ENCODE results near the gene PRKG1. TPM values are rescaled to one million over a fixed set of nuclear protein-coding genes. Genes with fewer than 3 reads are reported as not detected.

The PRKG1 gene
- total RNA-seq, 1 experiment from 2014 or later, result 0.21 TPM

DNA sequence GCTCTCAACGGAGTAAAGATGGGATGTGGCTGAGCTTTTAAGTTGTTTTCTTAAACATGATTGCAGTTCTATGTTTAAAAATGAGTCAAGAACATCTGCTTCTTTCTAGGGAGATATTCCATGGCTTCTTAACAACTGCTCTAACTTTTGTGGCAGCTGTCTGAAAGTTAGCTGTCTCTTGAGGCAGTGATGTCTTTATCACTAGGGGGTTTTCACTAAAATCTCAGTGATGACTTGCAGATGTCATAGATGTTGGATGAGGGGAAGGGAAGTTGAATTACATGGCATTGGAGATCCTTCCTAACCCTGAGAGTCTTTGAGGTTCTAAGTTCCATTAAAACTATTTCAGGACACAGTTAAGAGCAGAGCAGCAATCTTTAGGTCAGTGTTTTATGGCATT lies 43.5 kb downstream of the PRKG1 start:
- Mint-ChIP-seq H3K27me3 (ENCODE audit: unreplicated experiment) (peaks cover 21% of the 10 kb centered on the region), H3K4me1 (ENCODE audit: low read depth, unreplicated experiment) (no peaks in the 10 kb centered on the region), H3K27ac (ENCODE audit: unreplicated experiment) (no peak overlapping the region), H3K36me3 (ENCODE audit: insufficient read depth, unreplicated experiment) (no peaks in the 10 kb centered on the region), H3K9me3 (ENCODE audit: low read depth, unreplicated experiment) (no peaks in the 10 kb centered on the region), H3K4me3 (ENCODE audit: low read depth, unreplicated experiment) (no peak overlapping the region)
- intact Hi-C loops (cut with micrococcal nuclease; ENCODE audit: unreplicated experiment), result no loop called here
- DNase-seq, result no peak
- BruUV-seq (replicated peaks), result no TSS peak
- TF ChIP-seq, protein P1, sequence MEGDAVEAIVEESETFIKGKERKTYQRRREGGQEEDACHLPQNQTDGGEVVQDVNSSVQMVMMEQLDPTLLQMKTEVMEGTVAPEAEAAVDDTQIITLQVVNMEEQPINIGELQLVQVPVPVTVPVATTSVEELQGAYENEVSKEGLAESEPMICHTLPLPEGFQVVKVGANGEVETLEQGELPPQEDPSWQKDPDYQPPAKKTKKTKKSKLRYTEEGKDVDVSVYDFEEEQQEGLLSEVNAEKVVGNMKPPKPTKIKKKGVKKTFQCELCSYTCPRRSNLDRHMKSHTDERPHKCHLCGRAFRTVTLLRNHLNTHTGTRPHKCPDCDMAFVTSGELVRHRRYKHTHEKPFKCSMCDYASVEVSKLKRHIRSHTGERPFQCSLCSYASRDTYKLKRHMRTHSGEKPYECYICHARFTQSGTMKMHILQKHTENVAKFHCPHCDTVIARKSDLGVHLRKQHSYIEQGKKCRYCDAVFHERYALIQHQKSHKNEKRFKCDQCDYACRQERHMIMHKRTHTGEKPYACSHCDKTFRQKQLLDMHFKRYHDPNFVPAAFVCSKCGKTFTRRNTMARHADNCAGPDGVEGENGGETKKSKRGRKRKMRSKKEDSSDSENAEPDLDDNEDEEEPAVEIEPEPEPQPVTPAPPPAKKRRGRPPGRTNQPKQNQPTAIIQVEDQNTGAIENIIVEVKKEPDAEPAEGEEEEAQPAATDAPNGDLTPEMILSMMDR (IDR thresholded peaks at IDR 0.05; ENCODE audit: unreplicated experiment), result no peak
- CTCF ChIA-PET, result no interaction called here

DNA sequence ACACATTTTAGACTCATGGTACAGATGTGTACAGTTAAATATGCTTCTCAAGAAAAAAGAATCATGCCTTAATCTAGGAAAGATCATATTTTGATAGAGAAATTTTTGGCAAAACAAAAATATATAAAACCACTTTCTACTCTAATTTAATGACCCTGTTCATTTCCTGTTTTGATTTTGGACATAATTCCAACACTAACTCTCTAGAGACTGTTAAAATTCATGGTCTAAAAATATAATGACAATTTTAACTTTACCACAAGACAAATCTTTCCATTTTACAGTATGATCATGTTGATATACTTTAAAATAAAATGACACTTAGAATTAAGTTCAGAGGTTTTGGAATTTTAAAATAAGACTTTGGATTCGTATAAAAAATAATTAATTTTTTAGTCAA lies 45.2 kb downstream of the PRKG1 start:
- H3K27me3 Mint-ChIP-seq (ENCODE audit: unreplicated experiment), result peaks cover 21% of the 10 kb centered on the region

DNA sequence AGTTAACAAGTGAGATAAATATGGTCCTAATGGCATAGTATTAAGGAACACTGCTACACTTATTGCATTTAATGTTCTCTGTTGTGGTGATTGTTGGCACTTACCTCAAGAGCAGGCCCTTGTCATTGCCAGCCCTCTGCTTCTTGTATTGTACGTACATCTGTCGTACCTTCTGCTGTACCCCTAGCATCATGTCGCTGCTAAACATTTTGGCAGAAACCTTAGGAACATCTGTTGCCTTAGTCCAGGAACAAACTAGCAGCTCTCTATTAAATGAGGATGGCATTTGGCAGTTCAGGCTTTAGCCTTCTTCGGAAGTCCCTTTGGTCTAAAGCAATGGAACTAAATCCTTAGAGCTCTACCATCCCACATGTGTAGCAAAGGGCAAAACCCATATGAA lies 47.6 kb downstream of the PRKG1 start:
- CTCF ChIA-PET, result no interaction called here
- no peaks in the 10 kb centered on the region for H3K9me3 Mint-ChIP-seq (ENCODE audit: low read depth, unreplicated experiment)
- intact Hi-C loops (cut with micrococcal nuclease; ENCODE audit: unreplicated experiment), result no loop called here
- BruUV-seq (replicated peaks), result no TSS peak
- no peaks in the 10 kb centered on the region for H3K4me1 Mint-ChIP-seq (ENCODE audit: low read depth, unreplicated experiment)
- no peak overlapping the region for H3K4me3 Mint-ChIP-seq (ENCODE audit: low read depth, unreplicated experiment)
- H3K27ac Mint-ChIP-seq (ENCODE audit: unreplicated experiment), result no peak overlapping the region
- no peaks in the 10 kb centered on the region for H3K36me3 Mint-ChIP-seq (ENCODE audit: insufficient read depth, unreplicated experiment)
- H3K27me3 Mint-ChIP-seq (ENCODE audit: unreplicated experiment), result peaks cover 3% of the 10 kb centered on the region
- DNase-seq, result no peak
- TF ChIP-seq, protein P1 (IDR thresholded peaks at IDR 0.05; ENCODE audit: unreplicated experiment), result no peak

More for the DNA sequence above, 45.2 kb downstream of the PRKG1 start:
- DNase-seq, result no peak
- Mint-ChIP-seq H3K27ac (ENCODE audit: unreplicated experiment) (no peak overlapping the region), H3K4me1 (ENCODE audit: low read depth, unreplicated experiment) (no peaks in the 10 kb centered on the region), H3K9me3 (ENCODE audit: low read depth, unreplicated experiment) (no peaks in the 10 kb centered on the region), H3K36me3 (ENCODE audit: insufficient read depth, unreplicated experiment) (no peaks in the 10 kb centered on the region), H3K4me3 (ENCODE audit: low read depth, unreplicated experiment) (no peak overlapping the region)
- BruUV-seq (replicated peaks), result no TSS peak
- TF ChIP-seq, protein P1 (IDR thresholded peaks at IDR 0.05; ENCODE audit: unreplicated experiment), result no peak
- intact Hi-C loops (cut with micrococcal nuclease; ENCODE audit: unreplicated experiment), result no loop called here
- CTCF ChIA-PET, result no interaction called here

DNA sequence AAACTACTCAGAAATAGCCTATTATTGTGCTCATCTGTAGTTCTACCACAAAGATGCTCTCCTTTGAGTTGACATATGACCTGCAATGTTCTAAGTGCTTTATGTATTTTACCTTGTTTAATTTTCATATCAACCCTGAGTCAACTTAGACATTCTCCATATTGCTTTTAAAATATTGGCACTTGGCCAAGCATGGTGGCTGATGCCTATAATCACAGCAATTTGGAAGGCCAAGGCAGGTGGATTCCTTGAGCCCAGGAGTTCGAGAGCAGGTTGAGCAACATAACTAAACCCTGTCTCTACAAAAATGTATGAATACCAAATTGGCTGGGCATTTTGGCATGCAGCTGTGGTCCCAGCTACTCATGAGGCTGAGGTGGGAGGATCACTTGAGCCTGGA lies 50.6 kb downstream of the PRKG1 start:
- CTCF ChIA-PET, result no interaction called here
- no TSS peak for BruUV-seq (replicated peaks)
- Mint-ChIP-seq H3K27me3 (ENCODE audit: unreplicated experiment) (no peaks in the 10 kb centered on the region), H3K36me3 (ENCODE audit: insufficient read depth, unreplicated experiment) (no peaks in the 10 kb centered on the region), H3K4me3 (ENCODE audit: low read depth, unreplicated experiment) (no peak overlapping the region), H3K4me1 (ENCODE audit: low read depth, unreplicated experiment) (peaks cover 5% of the 10 kb centered on the region), H3K9me3 (ENCODE audit: low read depth, unreplicated experiment) (no peaks in the 10 kb centered on the region), H3K27ac (ENCODE audit: unreplicated experiment) (no peak overlapping the region)
- TF ChIP-seq, protein P1 (IDR thresholded peaks at IDR 0.05; ENCODE audit: unreplicated experiment), result no peak
- intact Hi-C loops (cut with micrococcal nuclease; ENCODE audit: unreplicated experiment), result no loop called here
- no peak for DNase-seq
